Measurements from ENCODE around the gene RPGRIP1. TPM values are rescaled to one million over a fixed set of nuclear protein-coding genes. Genes with fewer than 3 reads are reported as not detected.
"Not testable (repeated sequence)": the region's sequence is repeated elsewhere in the genome, so short reads cannot be mapped to it uniquely, and the experiment has no call there.

RPGRIP1 gene
- total RNA-seq, 4 donors from 2014 or later = 0.22 to 0.90 (median 0.78) TPM; not detected in 1

DNA sequence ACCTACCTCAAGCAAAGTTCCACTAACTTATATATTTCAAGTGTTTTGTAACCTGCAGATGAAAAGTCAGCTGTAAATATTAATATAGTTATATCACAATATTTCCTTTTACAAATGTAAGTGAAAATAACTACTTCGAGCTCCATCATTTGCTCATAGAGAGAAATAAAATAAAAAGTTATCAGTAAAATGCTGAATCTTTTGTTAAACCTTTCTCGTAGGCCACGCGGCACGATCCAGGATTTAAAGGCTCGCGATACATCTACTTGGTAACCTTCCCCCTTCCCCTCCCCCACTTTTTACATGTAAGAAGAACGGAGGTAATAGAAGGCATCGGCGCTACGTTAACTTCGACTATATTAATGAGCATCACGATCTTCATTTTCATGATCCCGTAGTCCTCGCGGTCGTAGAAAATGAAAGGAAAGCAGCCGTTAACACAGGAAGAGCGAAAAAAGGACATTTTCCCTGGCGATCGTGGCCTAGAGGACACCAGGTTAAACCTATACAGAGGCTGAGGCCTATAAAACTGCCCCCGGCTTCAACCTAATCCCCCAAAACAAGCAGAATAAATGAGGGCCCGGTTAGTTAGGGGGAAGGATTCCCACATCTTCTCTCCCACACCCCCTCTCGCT, 11.1 kb upstream of the RPGRIP1 start:
- H3K36me3 ChIP-seq = peaks cover 0 to 23% (median 0%) of the 10 kb centered on the region in 3 donors
- peak overlapping the region; percentile 89 to 97 (median 95) for H3K27ac ChIP-seq
- H3K4me3 ChIP-seq = peak overlapping the region; percentile 62 to 84 (median 72)
- H3K4me1 ChIP-seq = peaks cover 0 to 55% (median 28%) of the 10 kb centered on the region in 4 donors
- no peak for TF ChIP-seq EP300 (IDR thresholded peaks at IDR 0.05)
- no peak for TF ChIP-seq POLR2A (IDR thresholded peaks at IDR 0.05)
- TF ChIP-seq, protein P1, sequence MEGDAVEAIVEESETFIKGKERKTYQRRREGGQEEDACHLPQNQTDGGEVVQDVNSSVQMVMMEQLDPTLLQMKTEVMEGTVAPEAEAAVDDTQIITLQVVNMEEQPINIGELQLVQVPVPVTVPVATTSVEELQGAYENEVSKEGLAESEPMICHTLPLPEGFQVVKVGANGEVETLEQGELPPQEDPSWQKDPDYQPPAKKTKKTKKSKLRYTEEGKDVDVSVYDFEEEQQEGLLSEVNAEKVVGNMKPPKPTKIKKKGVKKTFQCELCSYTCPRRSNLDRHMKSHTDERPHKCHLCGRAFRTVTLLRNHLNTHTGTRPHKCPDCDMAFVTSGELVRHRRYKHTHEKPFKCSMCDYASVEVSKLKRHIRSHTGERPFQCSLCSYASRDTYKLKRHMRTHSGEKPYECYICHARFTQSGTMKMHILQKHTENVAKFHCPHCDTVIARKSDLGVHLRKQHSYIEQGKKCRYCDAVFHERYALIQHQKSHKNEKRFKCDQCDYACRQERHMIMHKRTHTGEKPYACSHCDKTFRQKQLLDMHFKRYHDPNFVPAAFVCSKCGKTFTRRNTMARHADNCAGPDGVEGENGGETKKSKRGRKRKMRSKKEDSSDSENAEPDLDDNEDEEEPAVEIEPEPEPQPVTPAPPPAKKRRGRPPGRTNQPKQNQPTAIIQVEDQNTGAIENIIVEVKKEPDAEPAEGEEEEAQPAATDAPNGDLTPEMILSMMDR (IDR thresholded peaks at IDR 0.05) = no peak
- no peaks in the 10 kb centered on the region for H3K9me3 ChIP-seq
- 0% methylated on average over 23 to 24 of the region's 24 CpGs for WGBS, 2 donors
- no peaks in the 10 kb centered on the region for H3K27me3 ChIP-seq
- DNase-seq (ENCODE audit: low spot score in 2 of 2) = peak in 1 of 2 donors; percentile 61

DNA sequence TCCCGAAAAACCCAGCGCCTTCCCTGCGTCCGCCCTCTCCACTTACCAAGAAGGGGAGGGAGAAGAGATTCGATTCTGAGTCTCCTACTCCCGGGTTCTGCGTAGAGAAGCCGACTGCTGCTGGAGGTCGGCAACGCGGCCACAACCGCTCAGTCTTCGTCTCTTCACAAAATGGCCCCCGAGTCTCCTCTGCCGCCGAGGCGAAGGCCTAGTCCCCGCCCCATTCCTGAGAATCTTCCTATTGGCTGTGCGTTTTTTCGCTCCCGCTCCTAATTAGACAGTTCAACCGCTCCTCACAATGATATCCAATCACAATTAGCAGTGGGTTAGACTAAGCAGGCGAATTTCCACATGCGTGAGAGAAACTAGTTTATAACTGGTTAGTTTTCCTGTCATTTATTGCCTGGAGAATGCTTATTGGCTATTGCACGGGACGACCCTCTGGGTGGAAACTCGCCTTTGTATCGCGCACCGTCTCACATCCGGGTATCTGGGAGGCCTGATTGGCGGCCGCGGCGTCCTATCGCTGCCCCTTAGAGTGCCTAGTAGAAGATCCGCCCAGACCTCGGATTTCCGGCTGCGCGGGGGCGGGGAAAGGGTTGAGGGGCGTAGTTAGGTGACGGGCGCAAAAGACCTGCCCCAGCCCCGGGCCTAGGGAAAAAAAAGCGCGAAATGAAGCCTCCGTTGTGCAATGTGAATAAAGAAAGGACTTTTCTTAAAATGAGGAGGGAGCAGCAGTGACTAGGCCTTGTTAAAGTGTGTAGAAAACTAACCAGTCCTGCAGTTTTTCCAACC, 10.4 kb upstream of the RPGRIP1 start, which contains the start of gene HNRNPC:
Gene HNRNPC, minus strand, starts transcription at position 191 of the 795 bp plus-strand sequence. CDS start 35,249 bp downstream, outside the sequence.
- Histone ChIP-seq H3K27ac (peak within 1 kb of the TSS; percentile 89 to 97 (median 95)), H3K36me3 (peaks cover 0 to 17% (median 0%) of the 10 kb centered on the region in 3 donors), H3K4me3 (peak within 1 kb of the TSS; percentile 62 to 84 (median 72)), H3K4me1 (peaks cover 0 to 48% (median 21%) of the 10 kb centered on the region in 4 donors), H3K27me3 (no peaks in the 10 kb centered on the region), H3K9me3 (no peaks in the 10 kb centered on the region)
- peak; percentile 100 for DNase-seq (ENCODE audit: low spot score in 2 of 2)
- TF ChIP-seq POLR2A (IDR thresholded peaks at IDR 0.05) (peak; percentile 97 to 98), EP300 (IDR thresholded peaks at IDR 0.05) (peak; percentile 74 to 100)
- TF ChIP-seq, protein P1 (IDR thresholded peaks at IDR 0.05) = peak in 2 of 5 experiments; percentile 31 to 52
- 0 to 1% methylated on average over 33 to 49 of the region's 49 CpGs for WGBS, 2 donors

DNA sequence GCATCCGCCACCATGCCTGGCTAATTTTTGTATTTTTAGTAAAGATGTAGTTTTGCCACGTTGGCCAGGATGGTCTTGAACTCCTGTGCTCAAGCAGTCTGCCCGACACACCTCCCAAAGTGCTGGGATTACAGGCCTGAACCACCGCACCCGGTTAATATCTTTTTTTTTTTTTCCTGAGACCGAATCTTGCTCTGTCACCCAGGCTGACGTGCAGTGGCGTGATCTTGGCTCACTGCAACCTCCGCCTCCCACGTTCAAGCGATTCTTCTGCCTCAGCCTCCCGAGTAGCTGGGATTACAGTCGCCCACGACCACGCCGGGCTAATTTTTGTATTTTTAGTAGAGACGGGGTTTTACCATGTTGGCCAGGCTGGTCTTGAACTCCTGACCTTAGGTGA, 7.2 kb upstream of the RPGRIP1 start:
- 92 to 94% methylated on average over 17 of the region's 17 CpGs for WGBS, 2 donors

DNA sequence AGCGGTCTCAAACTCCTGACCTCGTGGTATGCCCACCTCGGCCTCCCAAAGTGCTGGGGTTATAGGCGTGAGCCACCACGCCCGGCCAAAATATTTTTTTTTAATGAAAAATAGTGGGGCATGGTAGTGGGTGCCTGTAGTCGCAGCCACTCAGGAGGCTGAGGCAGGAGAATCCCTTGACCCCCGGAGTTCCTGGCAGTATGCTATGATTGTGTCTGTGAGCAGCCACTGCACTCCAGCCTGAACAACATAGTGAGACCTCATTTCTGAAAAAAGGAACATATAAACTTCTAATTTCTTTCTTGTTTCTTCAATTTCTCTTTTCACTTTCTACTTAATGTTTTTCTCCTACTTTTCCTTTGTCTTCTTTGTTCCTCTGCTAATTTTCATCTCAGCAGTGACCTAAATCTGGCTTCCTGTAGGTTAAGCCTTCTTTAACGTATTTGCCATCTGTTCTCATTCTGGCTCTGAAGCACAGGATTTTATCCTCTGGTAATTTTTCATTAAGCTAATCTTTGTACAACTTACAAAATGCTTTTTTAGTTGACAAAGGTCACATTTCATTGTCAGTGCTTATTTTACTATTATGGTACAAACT, 4.5 kb upstream of the RPGRIP1 start:
- H3K4me3 ChIP-seq = no peak overlapping the region
- WGBS, 2 donors = 75 to 85% methylated on average over 9 of the region's 9 CpGs
- no peak for TF ChIP-seq POLR2A (IDR thresholded peaks at IDR 0.05)
- TF ChIP-seq EP300 (IDR thresholded peaks at IDR 0.05) = no peak
- TF ChIP-seq, protein P1 (IDR thresholded peaks at IDR 0.05) = no peak
- no peaks in the 10 kb centered on the region for H3K27me3 ChIP-seq
- no peaks in the 10 kb centered on the region for H3K36me3 ChIP-seq
- no peak for DNase-seq (ENCODE audit: low spot score in 2 of 2)
- no peaks in the 10 kb centered on the region for H3K9me3 ChIP-seq
- H3K4me1 ChIP-seq = peaks cover 0 to 6% (median 0%) of the 10 kb centered on the region in 4 donors
- no peak overlapping the region for H3K27ac ChIP-seq

More for the DNA sequence above, 7.2 kb upstream of the RPGRIP1 start:
- H3K4me3 ChIP-seq; H3K27ac ChIP-seq; H3K36me3 ChIP-seq; H3K9me3 ChIP-seq; DNase-seq (ENCODE audit: low spot score in 2 of 2); H3K27me3 ChIP-seq: not testable (repeated sequence)
- H3K4me1 ChIP-seq = peaks cover 0 to 17% (median 0%) of the 10 kb centered on the region in 4 donors

DNA sequence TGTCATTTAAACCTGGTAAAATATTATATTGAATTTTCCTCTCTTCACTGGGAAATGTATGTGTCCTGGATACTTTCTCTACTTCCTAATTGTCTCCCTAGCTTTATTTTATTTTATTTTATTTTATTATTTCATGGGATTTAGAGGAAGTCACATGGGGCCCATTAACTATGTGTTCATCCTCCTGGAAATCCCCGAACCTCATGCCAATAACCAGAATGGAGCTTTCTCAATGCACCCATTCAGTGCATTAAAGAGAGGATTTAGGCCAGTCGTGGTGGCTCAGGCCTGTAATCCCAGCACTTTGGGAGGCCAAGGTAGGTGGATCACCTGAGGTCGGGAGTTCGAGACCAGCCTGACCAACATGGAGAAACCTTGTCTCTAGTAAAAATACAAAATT, 1.3 kb upstream of the RPGRIP1 start:
- no peak for DNase-seq (ENCODE audit: low spot score in 2 of 2)
- TF ChIP-seq, protein P1 (IDR thresholded peaks at IDR 0.05) = no peak
- TF ChIP-seq EP300 (IDR thresholded peaks at IDR 0.05) (no peak), POLR2A (IDR thresholded peaks at IDR 0.05) (no peak)

DNA sequence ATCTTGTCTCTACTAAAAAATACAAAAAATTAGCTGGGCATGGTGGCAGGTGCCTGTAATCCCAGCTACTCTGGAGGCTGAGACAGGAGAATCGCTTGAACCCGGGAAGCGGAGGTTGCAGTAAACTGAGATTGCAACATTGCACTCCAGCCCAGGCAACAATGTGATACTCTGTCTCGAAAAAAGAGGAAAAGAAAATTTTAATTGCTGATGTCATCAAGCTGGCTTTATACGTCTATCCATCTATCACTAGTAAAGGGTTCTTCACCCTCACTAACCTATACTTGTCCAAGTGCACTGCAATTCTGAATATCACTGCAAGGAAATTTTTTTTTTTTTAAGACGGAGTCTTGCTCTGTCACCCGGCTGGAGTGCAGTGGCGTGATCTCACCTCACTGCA, 2.0 kb downstream of the RPGRIP1 start:
- DNase-seq (ENCODE audit: low spot score in 2 of 2); H3K9me3 ChIP-seq; H3K4me3 ChIP-seq; H3K4me1 ChIP-seq; H3K27ac ChIP-seq; H3K36me3 ChIP-seq; H3K27me3 ChIP-seq: not testable (repeated sequence)
- WGBS, 2 donors = 82 to 85% methylated on average over 8 of the region's 8 CpGs

More for the DNA sequence above, 1.3 kb upstream of the RPGRIP1 start:
- H3K27ac ChIP-seq = no peak overlapping the region
- H3K4me1 ChIP-seq = no peaks in the 10 kb centered on the region
- H3K36me3 ChIP-seq = no peaks in the 10 kb centered on the region
- WGBS, 2 donors = 63 to 66% methylated on average over 4 of the region's 4 CpGs
- no peaks in the 10 kb centered on the region for H3K27me3 ChIP-seq
- no peaks in the 10 kb centered on the region for H3K9me3 ChIP-seq
- H3K4me3 ChIP-seq = no peak overlapping the region

DNA sequence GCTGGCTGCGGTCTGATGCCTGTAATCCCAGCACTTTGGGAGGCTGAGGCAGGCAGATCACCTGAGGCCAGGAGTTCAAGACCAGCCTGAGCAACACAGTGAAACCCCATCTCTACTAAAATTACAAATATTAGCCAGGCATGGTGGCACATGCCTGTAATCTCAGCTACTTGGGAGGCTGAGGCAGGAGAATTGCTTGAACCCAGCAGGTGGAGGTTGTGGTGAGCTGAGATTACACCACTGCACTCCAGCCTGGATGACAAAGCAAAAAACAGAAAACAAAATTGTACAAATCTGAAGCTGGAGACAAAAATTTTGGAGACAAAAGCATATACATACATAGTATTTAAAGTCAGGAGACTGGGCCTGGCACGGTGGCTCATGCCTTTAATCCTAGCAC, 6.6 kb downstream of the RPGRIP1 start:
- DNase-seq (ENCODE audit: low spot score in 2 of 2); H3K9me3 ChIP-seq; H3K27me3 ChIP-seq; H3K27ac ChIP-seq; H3K4me1 ChIP-seq; H3K36me3 ChIP-seq; H3K4me3 ChIP-seq: not testable (repeated sequence)
- WGBS, 2 donors = 88 to 95% methylated on average over 2 of the region's 2 CpGs
